ENCODE data around the gene SERPIND1.

- TF ChIP-seq, protein P1, sequence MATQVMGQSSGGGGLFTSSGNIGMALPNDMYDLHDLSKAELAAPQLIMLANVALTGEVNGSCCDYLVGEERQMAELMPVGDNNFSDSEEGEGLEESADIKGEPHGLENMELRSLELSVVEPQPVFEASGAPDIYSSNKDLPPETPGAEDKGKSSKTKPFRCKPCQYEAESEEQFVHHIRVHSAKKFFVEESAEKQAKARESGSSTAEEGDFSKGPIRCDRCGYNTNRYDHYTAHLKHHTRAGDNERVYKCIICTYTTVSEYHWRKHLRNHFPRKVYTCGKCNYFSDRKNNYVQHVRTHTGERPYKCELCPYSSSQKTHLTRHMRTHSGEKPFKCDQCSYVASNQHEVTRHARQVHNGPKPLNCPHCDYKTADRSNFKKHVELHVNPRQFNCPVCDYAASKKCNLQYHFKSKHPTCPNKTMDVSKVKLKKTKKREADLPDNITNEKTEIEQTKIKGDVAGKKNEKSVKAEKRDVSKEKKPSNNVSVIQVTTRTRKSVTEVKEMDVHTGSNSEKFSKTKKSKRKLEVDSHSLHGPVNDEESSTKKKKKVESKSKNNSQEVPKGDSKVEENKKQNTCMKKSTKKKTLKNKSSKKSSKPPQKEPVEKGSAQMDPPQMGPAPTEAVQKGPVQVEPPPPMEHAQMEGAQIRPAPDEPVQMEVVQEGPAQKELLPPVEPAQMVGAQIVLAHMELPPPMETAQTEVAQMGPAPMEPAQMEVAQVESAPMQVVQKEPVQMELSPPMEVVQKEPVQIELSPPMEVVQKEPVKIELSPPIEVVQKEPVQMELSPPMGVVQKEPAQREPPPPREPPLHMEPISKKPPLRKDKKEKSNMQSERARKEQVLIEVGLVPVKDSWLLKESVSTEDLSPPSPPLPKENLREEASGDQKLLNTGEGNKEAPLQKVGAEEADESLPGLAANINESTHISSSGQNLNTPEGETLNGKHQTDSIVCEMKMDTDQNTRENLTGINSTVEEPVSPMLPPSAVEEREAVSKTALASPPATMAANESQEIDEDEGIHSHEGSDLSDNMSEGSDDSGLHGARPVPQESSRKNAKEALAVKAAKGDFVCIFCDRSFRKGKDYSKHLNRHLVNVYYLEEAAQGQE (IDR thresholded peaks at IDR 0.05; ENCODE audit: insufficient read depth in 1 of 2, low read depth in 2 of 2, low read length in 2 of 2), result no peak
- TF ChIP-seq POLR2AphosphoS5 (IDR thresholded peaks at IDR 0.05; ENCODE audit: low read depth, low read length) (no peak), FOXP2 (optimal IDR thresholded peaks at IDR 0.05; ENCODE audit: borderline replicate concordance, extremely low read depth, extremely low read length, insufficient read depth) (no peak)
These were observed 3.7 kb downstream of the SERPIND1 start for GRCh38 chr22:20777420-20778177.

Measured in PFSK-1 (cell line).